Neuron (in vitro differentiated cells): ENCODE results near the gene FAM219B.

Source experiments
- H2AFZ ChIP-seq: one replicate; pipeline ENCODE4 v1.6.1; 2013; ENCODE audit warnings: low read depth, mild to moderate bottlenecking, inconsistent platforms, low read length, moderate library complexity
- H3K27me3 ChIP-seq: one replicate; pipeline ENCODE4 v1.6.1; 2013; ENCODE audit warnings: low read length; ENCODE audit not compliant: insufficient read depth
- H3K36me3 ChIP-seq: one replicate; pipeline ENCODE4 v1.6.1; 2013; ENCODE audit warnings: low read length; ENCODE audit not compliant: insufficient read depth
- H3K4me1 ChIP-seq: one replicate; pipeline ENCODE4 v1.6.1; 2013; ENCODE audit warnings: low read length; ENCODE audit not compliant: insufficient read depth
- H3K4me3 ChIP-seq: 2 replicates; pipeline ENCODE4 v1.5.1; 2013; ENCODE audit warnings: mild to moderate bottlenecking, low read length, moderate library complexity
- H3K9me3 ChIP-seq: one replicate; pipeline ENCODE4 v1.6.1; 2013; ENCODE audit warnings: low read length

The FAM219B gene

GRCh38 chr15:74882528-74882927 lies 24.1 kb downstream of the FAM219B start:
- H3K9me3 ChIP-seq = peaks cover 8% of the 10 kb centered on the region
- no peaks in the 10 kb centered on the region for H3K36me3 ChIP-seq
- H3K4me3 ChIP-seq = no peak overlapping the region
- H3K4me1 ChIP-seq = no peaks in the 10 kb centered on the region
- no peak overlapping the region for H2AFZ ChIP-seq
- H3K27me3 ChIP-seq = no peaks in the 10 kb centered on the region

GRCh38 chr15:74878273-74878672 lies 28.4 kb downstream of the FAM219B start:
- H3K9me3 ChIP-seq = peaks cover 8% of the 10 kb centered on the region
- H3K4me1 ChIP-seq = peaks cover 4% of the 10 kb centered on the region
- H3K36me3 ChIP-seq = no peaks in the 10 kb centered on the region
- H2AFZ ChIP-seq = no peak overlapping the region
- no peaks in the 10 kb centered on the region for H3K27me3 ChIP-seq
- no peak overlapping the region for H3K4me3 ChIP-seq

- H2AFZ ChIP-seq = peak overlapping the region; percentile 50
- H3K36me3 ChIP-seq = peaks cover 6% of the 10 kb centered on the region
- H3K4me1 ChIP-seq = peaks cover 8% of the 10 kb centered on the region
- H3K27me3 ChIP-seq = no peaks in the 10 kb centered on the region
- H3K9me3 ChIP-seq = peaks cover 3% of the 10 kb centered on the region
- peak overlapping the region; percentile 89 for H3K4me3 ChIP-seq
Measured at GRCh38 chr15:74873756-74874424, 32.8 kb downstream of the FAM219B start.

GRCh38 chr15:74873036-74873755 lies 33.5 kb downstream of the FAM219B start, which contains the start of gene SCAMP2:
TSS of gene SCAMP2 (minus strand) at chr15:74873365. CDS start at chr15:74873255, 110 bp downstream.
- peaks cover 8% of the 10 kb centered on the region for H3K4me1 ChIP-seq
- H3K36me3 ChIP-seq = peaks cover 11% of the 10 kb centered on the region
- peak within 1 kb of the TSS; percentile 50 for H2AFZ ChIP-seq
- peaks cover 4% of the 10 kb centered on the region for H3K9me3 ChIP-seq
- H3K4me3 ChIP-seq = peak within 1 kb of the TSS; percentile 89
- H3K27me3 ChIP-seq = no peaks in the 10 kb centered on the region

- Histone ChIP-seq H3K4me3 (peak overlapping the region; percentile 89), H3K9me3 (peaks cover 3% of the 10 kb centered on the region)
Measured at GRCh38 chr15:74872702-74873035, 34.0 kb downstream of the FAM219B start.

GRCh38 chr15:74870436-74871215 lies 36.0 kb downstream of the FAM219B start:
- peaks cover 18% of the 10 kb centered on the region for H3K36me3 ChIP-seq
- H3K4me1 ChIP-seq = peaks cover 8% of the 10 kb centered on the region
- H3K27me3 ChIP-seq = no peaks in the 10 kb centered on the region
- H3K4me3 ChIP-seq = no peak overlapping the region
- peaks cover 3% of the 10 kb centered on the region for H3K9me3 ChIP-seq
- H2AFZ ChIP-seq = no peak overlapping the region

More at GRCh38 chr15:74872702-74873035, 34.0 kb downstream of the FAM219B start:
- Histone ChIP-seq H3K27me3 (no peaks in the 10 kb centered on the region), H3K36me3 (peaks cover 15% of the 10 kb centered on the region), H2AFZ (no peak overlapping the region), H3K4me1 (peaks cover 8% of the 10 kb centered on the region)

- Histone ChIP-seq H3K36me3 (peaks cover 18% of the 10 kb centered on the region), H3K4me1 (peaks cover 8% of the 10 kb centered on the region), H3K9me3 (peaks cover 3% of the 10 kb centered on the region), H3K4me3 (no peak overlapping the region), H3K27me3 (no peaks in the 10 kb centered on the region), H2AFZ (no peak overlapping the region)
Measured at GRCh38 chr15:74869726-74870407, 36.8 kb downstream of the FAM219B start.

- Histone ChIP-seq H3K27me3 (no peaks in the 10 kb centered on the region), H3K4me1 (peaks cover 8% of the 10 kb centered on the region), H3K36me3 (peaks cover 18% of the 10 kb centered on the region), H3K9me3 (peaks cover 3% of the 10 kb centered on the region), H2AFZ (no peak overlapping the region), H3K4me3 (no peak overlapping the region)
Measured at GRCh38 chr15:74869372-74869725, 37.3 kb downstream of the FAM219B start.

GRCh38 chr15:74868059-74868458 lies 38.6 kb downstream of the FAM219B start:
- H3K4me3 ChIP-seq = no peak overlapping the region
- H3K27me3 ChIP-seq = no peaks in the 10 kb centered on the region
- H3K9me3 ChIP-seq = peaks cover 3% of the 10 kb centered on the region
- no peak overlapping the region for H2AFZ ChIP-seq
- H3K4me1 ChIP-seq = peaks cover 4% of the 10 kb centered on the region
- peaks cover 18% of the 10 kb centered on the region for H3K36me3 ChIP-seq

GRCh38 chr15:74867466-74868038 lies 39.1 kb downstream of the FAM219B start:
- Histone ChIP-seq H3K36me3 (peaks cover 18% of the 10 kb centered on the region), H3K27me3 (no peaks in the 10 kb centered on the region), H3K4me1 (peaks cover 4% of the 10 kb centered on the region), H2AFZ (no peak overlapping the region), H3K4me3 (no peak overlapping the region), H3K9me3 (peaks cover 3% of the 10 kb centered on the region)

GRCh38 chr15:74866090-74866489 lies 40.6 kb downstream of the FAM219B start:
- Histone ChIP-seq H3K4me3 (no peak overlapping the region), H3K9me3 (peaks cover 3% of the 10 kb centered on the region), H3K27me3 (no peaks in the 10 kb centered on the region), H3K36me3 (peaks cover 18% of the 10 kb centered on the region), H2AFZ (no peak overlapping the region), H3K4me1 (no peaks in the 10 kb centered on the region)

- Histone ChIP-seq H2AFZ (no peak overlapping the region), H3K4me1 (no peaks in the 10 kb centered on the region), H3K4me3 (no peak overlapping the region), H3K9me3 (peaks cover 3% of the 10 kb centered on the region), H3K27me3 (no peaks in the 10 kb centered on the region), H3K36me3 (peaks cover 12% of the 10 kb centered on the region)
Measured at GRCh38 chr15:74865316-74865715, 41.3 kb downstream of the FAM219B start.
